Prostate gland (tissue), 2 donors: ENCODE results near the gene DNMT3L.
"Not testable (repeated sequence)": the region's sequence is repeated elsewhere in the genome, so short reads cannot be mapped to it uniquely, and the experiment has no call there.

Source experiments
- CTCF ChIP-seq, 4 experiments: fragments of 200-600 bp in 2 of 4; fragments of 450-650 bp in 2 of 4; sonication (generic) in 2 of 4; IDR thresholded peaks; 1 replicate in 3 of 4; 2 replicates in 1 of 4; pipeline ENCODE4 v1.5.1; 2016 to 2019; ENCODE audit warnings: antibody characterized with exemption in 4 of 4, mild to moderate bottlenecking in 2 of 4, moderate library complexity in 2 of 4
- POLR2A ChIP-seq: fragments of 450-650 bp; IDR thresholded peaks from one replicate; pipeline ENCODE4 v1.6.1; 2016; ENCODE audit warnings: antibody characterized with exemption, mild to moderate bottlenecking
- POLR2AphosphoS5 ChIP-seq: sonication (generic); formaldehyde crosslinking; IDR thresholded peaks from one replicate; pipeline ENCODE4 v1.6.1; 2017; ENCODE audit warnings: antibody characterized with exemption

DNA sequence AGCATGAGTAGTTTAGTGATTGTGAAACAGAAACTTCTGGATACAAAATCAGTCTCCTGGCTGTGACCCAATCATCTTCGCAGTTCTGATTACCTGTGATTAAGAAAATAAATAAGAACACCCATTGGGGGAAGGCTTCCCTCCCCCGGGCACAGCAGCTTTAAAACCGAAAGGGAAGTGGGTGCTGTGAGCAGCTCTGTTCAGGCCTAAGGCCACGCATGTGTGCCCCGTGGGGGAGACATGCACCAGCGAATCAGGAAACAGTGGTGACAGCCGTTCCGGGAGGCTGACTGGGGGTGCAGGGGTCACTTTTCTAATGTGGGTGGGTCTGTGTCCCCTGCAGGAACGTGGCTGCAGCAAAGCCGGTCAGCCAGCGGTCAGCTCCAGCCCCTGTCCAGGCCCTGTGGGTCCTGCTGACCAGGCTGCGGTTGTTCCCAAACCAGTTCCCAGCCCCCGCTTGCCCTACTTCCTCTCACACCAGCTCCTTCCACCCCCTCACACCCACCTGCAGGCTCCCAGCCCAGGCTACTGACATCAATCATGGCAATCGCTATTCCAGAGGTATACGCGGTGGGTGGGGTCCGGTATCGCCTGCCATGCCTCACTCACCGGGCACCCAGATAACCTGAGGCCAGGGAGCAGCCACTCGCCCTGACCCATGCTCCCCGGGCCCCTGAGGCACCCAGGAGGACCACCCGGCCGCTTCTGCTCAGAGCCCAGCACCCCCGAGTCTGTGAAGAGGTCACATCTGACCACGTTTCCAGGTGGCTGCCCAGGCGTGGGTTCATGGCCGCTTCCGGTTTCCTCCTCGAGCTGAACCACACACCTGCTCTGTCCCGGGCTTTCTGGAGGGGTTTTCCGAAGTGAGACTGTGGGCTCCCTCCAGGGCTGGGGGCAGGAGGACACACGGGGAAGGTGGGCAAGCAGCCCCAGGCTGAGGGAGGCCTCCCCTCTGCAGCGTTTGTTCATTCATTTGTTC lies 54.7 kb downstream of the DNMT3L start:
- not testable (repeated sequence) for TF ChIP-seq POLR2A; CTCF (IDR thresholded peaks at IDR 0.05); POLR2AphosphoS5
